Measurements from ENCODE around the gene SCT. TPM values are rescaled to one million over a fixed set of nuclear protein-coding genes. Genes with fewer than 3 reads are reported as not detected.

SCT gene
- total RNA-seq, 2 donors from 2014 or later = not detected

DNA sequence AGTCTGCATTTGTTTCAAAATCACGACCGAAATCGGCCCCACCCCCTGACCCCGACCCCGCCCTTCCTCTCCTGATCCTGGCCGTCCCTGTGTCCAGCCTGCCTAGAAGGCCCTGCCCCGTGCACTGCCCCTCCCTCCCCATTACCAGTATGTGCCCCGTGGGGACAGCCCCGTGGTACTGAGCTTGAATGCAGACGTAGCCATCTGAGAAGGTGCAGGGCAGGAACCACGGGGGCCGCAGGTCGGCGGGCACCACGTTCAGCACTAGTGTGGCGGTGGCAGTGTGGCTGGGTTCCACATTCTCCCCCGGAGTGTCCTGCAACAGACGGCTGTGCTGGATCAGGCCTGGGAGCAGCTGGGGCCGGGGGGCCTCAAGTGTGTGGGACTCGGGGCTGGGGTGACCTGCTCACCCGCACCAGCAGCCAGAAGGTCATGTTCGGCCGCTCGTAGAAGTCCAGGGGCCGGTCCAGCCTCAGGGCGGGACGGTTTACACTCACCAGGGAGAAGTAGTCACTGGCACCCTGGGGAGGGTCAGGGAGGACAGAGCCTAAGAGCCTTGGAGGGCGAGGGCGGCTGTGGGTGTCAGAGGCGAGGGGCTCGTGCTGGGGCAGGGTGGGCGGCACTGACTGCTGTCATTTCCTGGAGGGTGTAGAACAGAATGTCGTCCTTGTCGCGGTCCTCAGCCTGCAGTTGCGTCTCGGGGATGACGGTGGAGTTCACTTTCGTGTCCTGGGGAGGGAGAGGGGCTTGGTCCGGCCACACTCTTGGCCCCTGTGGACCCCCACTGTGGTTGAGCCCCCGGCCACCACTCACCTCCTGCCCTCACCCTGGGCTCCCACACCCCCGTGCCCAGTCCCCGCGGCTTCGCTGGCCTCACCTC is 5.8 kb downstream of the SCT start:
- Mint-ChIP-seq H3K4me1 (no peaks in the 10 kb centered on the region), H3K27me3 (no peaks in the 10 kb centered on the region), H3K27ac (no peak overlapping the region), H3K9me3 (no peaks in the 10 kb centered on the region), H3K4me3 (no peak overlapping the region), H3K36me3 (ENCODE audit: low read depth) (peaks cover 5% of the 10 kb centered on the region)
- ATAC-seq (replicated peaks) = no peak

DNA sequence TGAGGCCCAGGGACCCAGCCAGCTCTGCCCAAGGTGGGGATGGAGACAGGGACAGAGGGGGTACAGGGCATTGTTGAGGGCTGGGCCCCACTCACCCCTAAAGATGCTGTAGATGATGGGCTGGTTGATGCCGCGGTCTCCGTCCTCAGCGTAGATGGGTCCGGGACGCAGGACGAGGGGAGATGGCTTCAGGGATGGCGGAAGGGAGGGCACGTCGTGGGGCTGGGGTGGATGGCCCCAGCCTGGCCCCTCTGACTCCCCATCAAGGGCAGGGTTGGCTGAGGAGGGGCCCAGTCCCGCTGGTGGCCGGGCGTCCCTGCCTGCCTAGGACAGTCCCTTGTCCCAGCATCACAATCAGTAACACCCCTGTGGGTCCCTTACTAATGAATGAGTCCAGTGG is 6.8 kb downstream of the SCT start:
- H3K27ac Mint-ChIP-seq = no peak overlapping the region
- no peaks in the 10 kb centered on the region for H3K27me3 Mint-ChIP-seq
- no peak for ATAC-seq (replicated peaks)
- no peaks in the 10 kb centered on the region for H3K4me1 Mint-ChIP-seq
- H3K4me3 Mint-ChIP-seq = no peak overlapping the region
- H3K36me3 Mint-ChIP-seq (ENCODE audit: low read depth) = peaks cover 5% of the 10 kb centered on the region
- no peaks in the 10 kb centered on the region for H3K9me3 Mint-ChIP-seq

DNA sequence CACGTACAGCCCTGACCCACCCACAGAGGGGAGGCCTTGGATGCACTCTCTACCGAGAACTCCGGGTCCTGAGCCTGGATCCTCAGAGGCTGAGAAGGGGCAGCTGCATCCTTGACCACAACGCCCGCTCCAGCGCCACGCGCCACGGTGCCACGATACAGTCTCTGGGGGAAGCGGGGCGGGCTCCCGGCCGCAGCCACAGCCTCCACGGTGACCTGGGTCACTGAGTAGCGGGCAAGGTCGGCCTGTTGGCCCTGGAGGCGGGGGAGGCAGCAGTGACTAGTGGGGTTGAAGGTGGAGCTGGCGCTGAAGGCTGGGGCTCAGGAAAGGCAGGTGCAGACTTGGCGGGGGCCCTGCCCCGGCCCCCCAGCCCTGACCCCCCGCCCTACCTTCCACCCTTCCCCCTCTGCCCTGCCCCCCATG is 7.3 kb downstream of the SCT start:
- ATAC-seq (replicated peaks) = no peak

DNA sequence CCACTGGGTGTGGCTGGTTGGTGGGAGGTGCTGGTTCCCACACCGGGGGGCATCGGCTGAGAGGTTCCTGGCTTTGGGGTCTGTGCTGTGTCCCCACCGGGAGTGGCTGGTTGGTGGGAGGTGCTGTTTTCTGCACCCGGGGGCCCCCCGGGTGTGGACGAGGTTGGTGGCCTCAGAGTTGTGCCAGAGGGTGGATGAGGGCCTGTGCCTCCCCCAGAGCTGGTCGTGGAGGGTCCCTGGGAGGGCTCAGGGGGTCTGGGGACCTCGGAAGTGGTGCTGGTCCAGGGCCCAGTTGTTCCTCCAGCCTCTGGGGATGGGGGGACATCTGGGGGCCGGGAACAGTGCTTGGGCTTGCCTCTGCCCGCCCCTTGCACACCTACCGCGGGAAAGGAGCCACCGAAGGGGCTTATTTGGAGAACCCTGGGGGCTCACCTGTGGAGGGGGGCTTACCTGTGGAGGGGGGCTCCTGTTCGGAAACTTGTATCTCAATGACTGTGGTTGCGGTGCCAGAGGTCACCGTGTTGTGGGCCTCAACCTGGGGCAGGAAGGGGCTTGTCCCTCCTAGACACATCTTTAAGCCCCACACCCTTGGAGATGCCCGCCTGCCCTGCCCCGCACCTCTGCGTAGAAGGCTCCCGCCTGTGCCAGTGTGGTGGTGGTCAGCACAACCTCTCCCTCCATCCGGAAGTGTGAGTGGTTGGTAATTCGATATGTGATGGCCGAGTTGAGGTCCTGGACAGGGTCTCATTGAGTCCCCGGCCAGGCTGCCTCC is 7.9 kb downstream of the SCT start:
- peaks cover 5% of the 10 kb centered on the region for H3K36me3 Mint-ChIP-seq (ENCODE audit: low read depth)
- ATAC-seq (replicated peaks) = no peak
- H3K9me3 Mint-ChIP-seq = no peaks in the 10 kb centered on the region
- H3K27ac Mint-ChIP-seq = no peak overlapping the region
- no peaks in the 10 kb centered on the region for H3K27me3 Mint-ChIP-seq
- H3K4me1 Mint-ChIP-seq = no peaks in the 10 kb centered on the region
- no peak overlapping the region for H3K4me3 Mint-ChIP-seq

More for the DNA sequence above, 7.3 kb downstream of the SCT start:
- no peaks in the 10 kb centered on the region for H3K27me3 Mint-ChIP-seq
- H3K4me1 Mint-ChIP-seq = no peaks in the 10 kb centered on the region
- H3K9me3 Mint-ChIP-seq = no peaks in the 10 kb centered on the region
- H3K4me3 Mint-ChIP-seq = no peak overlapping the region
- peaks cover 5% of the 10 kb centered on the region for H3K36me3 Mint-ChIP-seq (ENCODE audit: low read depth)
- no peak overlapping the region for H3K27ac Mint-ChIP-seq

DNA sequence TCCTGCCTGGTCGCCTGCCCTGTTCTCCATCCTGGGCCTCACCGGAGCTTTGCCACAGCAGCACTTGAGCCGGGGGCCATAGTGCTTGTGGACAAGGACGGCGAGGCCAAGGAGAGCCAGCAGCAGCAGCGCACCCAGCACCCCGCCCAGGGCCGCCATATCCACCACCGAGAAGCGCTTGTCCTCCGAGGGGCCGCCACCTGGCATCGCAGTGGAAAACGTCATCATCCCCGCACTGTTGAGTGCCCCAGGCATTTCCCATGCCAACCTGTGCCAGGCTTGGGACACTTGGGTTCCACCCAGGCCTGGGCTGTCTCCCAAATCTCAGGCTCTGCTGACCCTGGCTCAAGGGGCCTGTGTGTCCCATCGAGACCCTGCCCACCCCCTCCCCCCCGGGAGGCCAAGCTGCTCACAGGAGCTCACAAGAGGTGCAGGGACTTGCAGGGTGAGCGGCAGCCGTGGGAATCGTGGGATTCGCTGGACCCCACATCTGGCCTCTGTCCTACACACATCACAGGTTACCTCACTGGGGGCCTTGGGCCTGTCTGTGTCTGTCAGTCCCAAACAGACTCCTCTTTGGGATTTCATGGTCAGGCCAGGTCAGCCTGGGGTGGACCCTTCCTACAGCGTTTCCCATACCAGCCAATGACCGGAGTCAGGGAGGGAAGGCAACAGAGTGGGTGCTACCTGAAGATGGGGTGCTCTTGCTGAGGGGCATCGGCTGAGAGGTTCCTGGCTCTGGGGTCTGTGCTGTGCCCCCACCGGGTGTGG is 8.9 kb downstream of the SCT start:
- no peak overlapping the region for H3K27ac Mint-ChIP-seq

DNA sequence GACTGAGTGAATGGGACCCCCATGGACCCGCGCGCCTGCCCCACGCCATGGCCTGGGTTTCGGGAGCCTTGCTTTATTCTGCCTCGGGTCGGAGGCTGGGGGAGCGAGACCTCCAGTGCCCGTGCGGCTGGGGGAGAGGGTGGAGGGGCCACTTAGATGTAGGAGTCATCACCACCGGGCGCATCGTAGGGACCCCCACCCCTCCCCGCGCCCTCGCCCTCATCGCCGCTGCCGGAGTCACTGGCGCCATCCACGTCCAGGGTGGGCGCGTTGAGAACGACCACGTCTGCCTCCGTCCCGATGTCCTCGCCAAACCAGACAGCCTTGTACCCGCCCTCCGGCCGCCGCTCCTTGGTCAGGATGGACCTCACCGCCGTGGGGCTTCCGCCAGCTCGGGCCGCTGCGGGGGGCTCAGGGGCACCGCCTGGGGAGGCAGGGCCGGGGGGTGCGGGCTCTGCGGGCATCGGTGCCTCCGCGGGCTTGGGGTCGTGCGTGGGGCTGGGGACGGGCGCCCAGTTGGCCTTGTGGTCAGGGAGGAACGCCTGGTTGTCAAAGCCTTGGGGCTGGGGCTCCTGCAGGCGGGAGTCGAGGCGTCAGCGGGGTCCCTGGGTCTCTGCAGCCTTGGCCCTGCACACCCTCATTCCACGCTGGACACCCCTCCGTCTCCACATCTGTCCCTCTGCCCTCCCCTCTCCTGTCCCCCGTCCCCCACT is 9.6 kb downstream of the SCT start:
- Mint-ChIP-seq H3K4me3 (no peak overlapping the region), H3K27me3 (no peaks in the 10 kb centered on the region), H3K27ac (no peak overlapping the region), H3K36me3 (ENCODE audit: low read depth) (peaks cover 2% of the 10 kb centered on the region), H3K4me1 (no peaks in the 10 kb centered on the region), H3K9me3 (no peaks in the 10 kb centered on the region)
- ATAC-seq (replicated peaks) = no peak

More for the DNA sequence above, 8.9 kb downstream of the SCT start:
- Mint-ChIP-seq H3K9me3 (no peaks in the 10 kb centered on the region), H3K4me3 (no peak overlapping the region), H3K27me3 (no peaks in the 10 kb centered on the region), H3K4me1 (no peaks in the 10 kb centered on the region), H3K36me3 (ENCODE audit: low read depth) (peaks cover 2% of the 10 kb centered on the region)
- no peak for ATAC-seq (replicated peaks)

DNA sequence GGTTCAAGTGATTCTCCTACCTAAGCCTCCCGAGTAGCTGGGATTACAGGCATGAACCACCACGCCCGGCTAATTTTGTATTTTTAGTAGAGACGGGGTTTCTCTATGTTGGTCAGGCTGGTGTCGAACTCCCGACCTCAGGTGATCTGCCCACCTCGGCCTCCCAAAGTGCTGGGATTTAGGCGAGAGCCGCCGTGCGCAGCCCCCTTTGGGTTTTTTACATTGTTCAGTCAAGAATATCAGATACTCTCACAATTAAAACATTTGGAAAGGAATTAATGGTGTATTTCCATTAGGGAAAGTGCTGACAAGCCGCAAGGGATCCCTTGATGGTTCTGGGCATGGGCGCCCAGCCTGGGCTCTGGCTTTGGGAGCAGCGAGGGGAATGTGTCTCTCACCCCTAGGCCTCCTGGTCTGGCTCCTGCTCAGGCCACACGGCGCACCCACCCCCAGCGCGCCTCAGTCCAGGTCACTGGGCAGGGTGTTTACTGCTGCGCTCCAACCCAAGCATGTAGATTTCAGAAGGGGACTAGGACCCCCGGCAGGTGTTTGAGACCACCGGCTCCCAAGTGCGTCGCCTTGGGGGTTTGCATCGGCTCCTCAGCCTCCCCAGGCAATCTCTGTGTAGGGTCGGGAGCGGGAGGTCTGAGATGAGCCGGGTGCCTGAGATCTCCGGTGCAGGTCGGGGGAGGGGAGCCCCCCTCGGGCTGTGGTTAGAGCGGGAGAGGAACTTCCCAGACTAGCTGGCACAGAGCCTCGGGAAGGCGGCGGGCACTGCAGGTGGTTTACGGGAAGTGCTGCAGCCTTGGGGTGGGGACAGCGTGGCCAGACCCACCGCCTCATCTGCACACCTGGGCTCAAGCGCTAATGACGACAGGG is 10.4 kb downstream of the SCT start:
- H3K9me3 Mint-ChIP-seq = no peaks in the 10 kb centered on the region
- H3K4me3 Mint-ChIP-seq = peak overlapping the region; percentile 75
- H3K36me3 Mint-ChIP-seq (ENCODE audit: low read depth) = peaks cover 10% of the 10 kb centered on the region
- no peak for ATAC-seq (replicated peaks)
- no peaks in the 10 kb centered on the region for H3K4me1 Mint-ChIP-seq
- no peaks in the 10 kb centered on the region for H3K27me3 Mint-ChIP-seq
- H3K27ac Mint-ChIP-seq = peak overlapping the region; percentile 63

DNA sequence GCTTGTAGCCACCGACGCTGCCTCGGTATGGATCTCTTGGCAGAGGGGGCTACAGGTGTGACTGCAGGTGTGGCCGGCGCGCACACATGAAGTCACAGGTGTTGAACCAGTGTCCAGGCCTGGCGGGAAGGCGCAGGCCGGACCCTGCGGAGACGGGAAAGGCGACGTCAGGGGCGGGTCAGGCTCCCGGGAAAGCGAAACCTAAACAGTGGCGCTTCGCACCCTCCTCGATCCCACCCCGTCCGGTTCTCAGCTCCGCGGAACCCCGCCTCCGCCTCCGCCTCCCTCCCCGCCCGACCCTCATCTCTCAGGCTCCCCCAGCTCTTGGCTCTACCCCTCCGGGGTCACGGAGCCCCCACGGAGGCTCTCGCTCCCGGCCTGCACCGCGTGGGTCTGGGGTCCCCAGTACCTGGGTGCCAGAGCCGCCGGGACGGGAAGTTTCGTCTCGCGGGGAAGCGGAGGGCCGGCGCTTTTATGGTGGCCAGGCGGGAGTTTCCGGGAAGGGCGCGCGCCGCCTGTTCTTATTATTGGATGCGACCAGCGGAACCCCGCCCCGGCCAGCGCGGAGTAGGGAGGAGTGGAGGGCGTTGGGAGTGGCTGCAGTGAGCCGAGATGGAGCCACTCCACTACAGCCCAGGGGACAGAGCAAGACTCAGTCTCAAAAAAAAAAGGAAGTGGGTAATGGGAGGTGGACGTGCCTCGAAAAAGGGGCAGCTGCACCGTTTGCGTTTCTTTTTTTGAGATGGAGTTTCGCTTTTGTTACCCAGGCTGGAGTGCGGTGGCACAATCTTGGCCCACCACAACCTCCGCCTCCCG is 11.3 kb downstream of the SCT start, which contains the start of gene IRF7:
Gene IRF7 (minus strand): TSS at position 447 of the 816 bp plus-strand sequence. CDS start 586 bp downstream, outside the sequence.
- Mint-ChIP-seq H3K27me3 (no peaks in the 10 kb centered on the region), H3K36me3 (ENCODE audit: low read depth) (peaks cover 14% of the 10 kb centered on the region), H3K27ac (peak within 1 kb of the TSS; percentile 63), H3K4me3 (peak within 1 kb of the TSS; percentile 75), H3K4me1 (no peaks in the 10 kb centered on the region), H3K9me3 (no peaks in the 10 kb centered on the region)
- peak; percentile 93 for ATAC-seq (replicated peaks)

DNA sequence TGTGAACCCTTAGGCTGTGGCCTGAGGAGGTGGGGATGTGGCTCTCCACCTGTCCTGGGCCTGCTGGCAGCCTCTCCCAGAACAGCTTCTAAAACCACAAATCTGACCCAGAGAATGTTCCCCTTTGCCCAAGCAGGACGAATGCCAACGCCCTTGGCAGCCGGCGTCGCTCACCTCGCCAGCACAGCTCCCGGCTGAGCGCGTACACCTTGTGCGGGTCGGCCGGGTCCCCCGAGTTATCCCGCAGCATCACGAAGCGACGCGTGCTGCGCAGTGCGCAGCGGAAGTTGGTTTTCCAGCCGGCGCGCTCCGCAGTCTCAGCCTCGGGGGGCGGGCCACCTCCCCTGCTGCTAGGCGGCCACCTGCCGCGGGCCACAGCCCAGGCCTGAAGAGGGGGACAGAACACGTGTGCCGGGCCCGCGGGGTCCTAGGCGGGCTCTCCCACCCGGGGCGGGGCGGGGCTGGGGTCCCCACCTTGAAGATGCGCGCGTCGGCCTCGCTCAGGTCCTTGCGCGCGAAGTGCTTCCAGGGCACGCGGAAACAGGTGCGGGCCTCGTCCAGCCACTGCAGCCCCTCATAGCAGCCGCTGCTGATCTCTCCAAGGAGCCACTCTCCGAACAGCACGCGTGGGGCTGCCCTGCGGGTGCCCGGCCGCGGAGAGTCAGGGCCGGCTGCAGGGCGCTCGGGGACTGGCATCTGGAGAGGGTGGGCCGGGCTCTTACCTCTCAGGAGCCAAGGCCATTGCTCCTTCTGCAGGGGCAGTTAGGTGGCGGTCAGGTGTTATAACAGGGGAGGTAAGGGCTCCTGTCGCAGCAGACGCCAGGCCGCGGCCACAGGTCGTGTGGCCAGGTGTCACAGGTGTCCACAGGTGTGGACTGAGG is 12.1 kb downstream of the SCT start:
- Mint-ChIP-seq H3K27me3 (no peaks in the 10 kb centered on the region), H3K27ac (peak overlapping the region; percentile 63)
- no peak for ATAC-seq (replicated peaks)

DNA sequence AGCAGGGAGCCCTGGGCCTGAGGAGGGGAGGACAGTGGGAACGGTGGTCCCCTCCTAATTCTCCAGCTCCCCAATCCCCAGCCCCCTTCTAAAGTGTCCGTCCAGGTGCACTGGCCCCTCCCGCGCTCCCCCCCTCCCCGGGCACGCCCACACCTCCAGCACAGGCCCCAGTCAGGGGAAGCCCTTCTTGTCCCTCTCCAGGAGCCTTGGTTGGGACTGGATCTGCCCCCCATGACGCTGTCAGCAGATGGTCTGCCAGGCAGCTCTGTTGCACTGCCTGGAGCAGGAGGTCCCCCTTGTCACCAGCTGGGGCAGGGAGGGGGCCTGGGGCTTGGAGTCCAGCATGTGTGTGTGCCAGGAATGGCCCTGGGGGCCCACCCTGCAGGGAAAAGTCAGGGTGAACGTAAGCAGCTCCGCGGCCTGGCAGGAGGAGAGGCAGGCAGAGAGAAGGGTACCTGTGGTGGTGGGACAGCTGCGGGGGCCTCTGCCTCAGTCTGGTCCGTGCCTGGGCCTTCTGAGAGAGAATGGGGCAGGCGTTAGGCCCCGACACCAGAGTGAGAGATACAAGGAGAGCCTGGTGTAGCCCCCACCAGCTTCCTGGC is 12.9 kb downstream of the SCT start:
- Mint-ChIP-seq H3K27ac (no peak overlapping the region), H3K4me3 (peak overlapping the region; percentile 75), H3K9me3 (no peaks in the 10 kb centered on the region), H3K4me1 (no peaks in the 10 kb centered on the region), H3K27me3 (no peaks in the 10 kb centered on the region), H3K36me3 (ENCODE audit: low read depth) (peaks cover 20% of the 10 kb centered on the region)
- ATAC-seq (replicated peaks) = no peak

More for the DNA sequence above, 12.1 kb downstream of the SCT start:
- no peaks in the 10 kb centered on the region for H3K4me1 Mint-ChIP-seq
- H3K4me3 Mint-ChIP-seq = peak overlapping the region; percentile 75
- H3K36me3 Mint-ChIP-seq (ENCODE audit: low read depth) = peaks cover 18% of the 10 kb centered on the region
- H3K9me3 Mint-ChIP-seq = no peaks in the 10 kb centered on the region

DNA sequence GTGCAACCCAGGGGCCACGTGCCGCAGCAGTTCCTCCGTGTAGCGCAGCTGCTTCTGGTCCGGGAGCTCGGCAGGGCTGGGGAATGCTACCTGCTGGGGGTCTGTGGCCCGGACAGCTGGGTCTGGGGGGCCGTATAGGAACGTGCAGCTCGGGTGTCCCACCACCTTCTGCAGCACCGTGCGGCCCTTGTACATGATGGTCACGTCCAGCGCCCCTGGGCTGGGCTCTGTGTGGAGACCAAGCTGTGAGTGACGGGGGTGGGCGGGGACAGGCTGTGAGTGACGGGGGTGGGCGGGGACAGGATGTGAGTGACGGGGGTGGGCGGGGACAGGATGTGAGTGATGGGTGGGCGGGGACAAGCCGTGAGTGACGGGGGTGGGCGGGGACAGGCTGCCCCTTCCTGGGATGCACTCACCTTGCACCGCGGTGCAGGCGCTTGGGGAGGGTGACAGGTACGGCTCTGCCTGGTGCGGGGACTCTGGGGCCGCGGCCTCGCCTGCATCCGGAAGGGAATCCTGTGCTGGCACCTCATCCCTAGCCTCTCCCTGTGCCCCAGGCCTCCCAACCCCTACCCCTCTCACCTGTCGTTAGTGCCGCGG is 13.5 kb downstream of the SCT start:
- Mint-ChIP-seq H3K36me3 (ENCODE audit: low read depth) (peaks cover 27% of the 10 kb centered on the region), H3K9me3 (no peaks in the 10 kb centered on the region), H3K27me3 (no peaks in the 10 kb centered on the region), H3K27ac (no peak overlapping the region), H3K4me1 (no peaks in the 10 kb centered on the region), H3K4me3 (peak overlapping the region; percentile 75)
- ATAC-seq (replicated peaks) = peak; percentile 18
